Body of pancreas (tissue), 4 donors: ENCODE data around the gene TMEM151A. TPM values are rescaled to one million over a fixed set of nuclear protein-coding genes. Genes with fewer than 3 reads are reported as not detected.

Experiments used
- ATAC-seq: fragments of 150-250 bp; one replicate; pipeline ENCODE4 v1.9.1; 2016
- DNase-seq, 4 donors: peaks; one replicate each; pipeline ENCODE4 v3.0.0-alpha.2; 2019
- H3K27ac ChIP-seq, 4 donors: fragments of 200-600 bp; sonication (generic); 1 replicate in 3 of 4; 2 replicates in 1 of 4; pipeline versions ENCODE4 v1.5.1 to v1.6.1; 2016 to 2019; ENCODE audit warnings: mild to moderate bottlenecking in 1 of 4, mixed read lengths in 1 of 4, moderate library complexity in 1 of 4
- H3K27me3 ChIP-seq, 2 donors: fragments of 200-600 bp; sonication (generic); one replicate each; pipeline ENCODE4 v1.6.0; 2016; ENCODE audit warnings: mild to moderate bottlenecking in 1 of 2
- H3K36me3 ChIP-seq, 2 donors: fragments of 200-600 bp; sonication (generic); replicated peaks in 1 of 2; 2 replicates each; pipeline ENCODE4 v1.5.1; 2016; ENCODE audit warnings: low read depth in 2 of 2; ENCODE audit not compliant: insufficient read depth in 1 of 2
- H3K4me1 ChIP-seq: fragments of 200-600 bp; sonication (generic); one replicate; pipeline ENCODE4 v1.6.0; 2016
- H3K4me3 ChIP-seq, 2 donors: fragments of 200-600 bp; sonication (generic); 1 replicate in 1 of 2; 2 replicates in 1 of 2; pipeline ENCODE4 v1.5.1; 2016 to 2019
- H3K9me3 ChIP-seq, 3 donors: fragments of 200-600 bp; sonication (generic); 1 replicate in 2 of 3; 2 replicates in 1 of 3; pipeline ENCODE4 v1.5.1; 2016
- POLR2A ChIP-seq, 3 donors: fragments of 450-650 bp; IDR thresholded peaks; one replicate each; pipeline ENCODE4 v1.6.1; 2016; ENCODE audit warnings: antibody characterized with exemption in 3 of 3, mild to moderate bottlenecking in 2 of 3
- WGBS, 2 donors: methylation state at CpG; one replicate each; pipeline ENCODE4 v1.1.5; 2017; 5-methylcytosine and 5-hydroxymethylcytosine counted together
- intact Hi-C: fragments of 100-400 bp; cut with DNase I; formaldehyde crosslinking; loops from one replicate; pipeline ENCODE4 v1.15.1; 2023
- total RNA-seq, 2 donors: library from RNA; depleted of rRNA; stranded (reverse); fragments of >200 nt; gene quantifications; one replicate each; pipeline ENCODE4 v1.1.0, GENCODE V29; 2016
- TF ChIP-seq, protein P1 (sequence below), 7 experiments: fragments of 450-650 bp in 4 of 7; fragments of 200-600 bp in 3 of 7; sonication (generic) in 3 of 7; IDR thresholded peaks; one replicate each; pipeline ENCODE4 v1.5.1; 2016 to 2019; ENCODE audit warnings: antibody characterized with exemption in 7 of 7

Gene TMEM151A
- total RNA-seq, 2 donors from 2014 or later, result 1.6 to 2.1 TPM

GRCh38 chr11:66291303-66291705, 390 bp upstream of the TMEM151A start:
- Histone ChIP-seq H3K4me3 (no peak overlapping the region), H3K9me3 (no peaks in the 10 kb centered on the region), H3K36me3 (no peaks in the 10 kb centered on the region), H3K27me3 (no peaks in the 10 kb centered on the region), H3K4me1 (peaks cover 45% of the 10 kb centered on the region), H3K27ac (no peak overlapping the region)
- TF ChIP-seq POLR2A (IDR thresholded peaks at IDR 0.05), result no peak
- TF ChIP-seq, protein P1, sequence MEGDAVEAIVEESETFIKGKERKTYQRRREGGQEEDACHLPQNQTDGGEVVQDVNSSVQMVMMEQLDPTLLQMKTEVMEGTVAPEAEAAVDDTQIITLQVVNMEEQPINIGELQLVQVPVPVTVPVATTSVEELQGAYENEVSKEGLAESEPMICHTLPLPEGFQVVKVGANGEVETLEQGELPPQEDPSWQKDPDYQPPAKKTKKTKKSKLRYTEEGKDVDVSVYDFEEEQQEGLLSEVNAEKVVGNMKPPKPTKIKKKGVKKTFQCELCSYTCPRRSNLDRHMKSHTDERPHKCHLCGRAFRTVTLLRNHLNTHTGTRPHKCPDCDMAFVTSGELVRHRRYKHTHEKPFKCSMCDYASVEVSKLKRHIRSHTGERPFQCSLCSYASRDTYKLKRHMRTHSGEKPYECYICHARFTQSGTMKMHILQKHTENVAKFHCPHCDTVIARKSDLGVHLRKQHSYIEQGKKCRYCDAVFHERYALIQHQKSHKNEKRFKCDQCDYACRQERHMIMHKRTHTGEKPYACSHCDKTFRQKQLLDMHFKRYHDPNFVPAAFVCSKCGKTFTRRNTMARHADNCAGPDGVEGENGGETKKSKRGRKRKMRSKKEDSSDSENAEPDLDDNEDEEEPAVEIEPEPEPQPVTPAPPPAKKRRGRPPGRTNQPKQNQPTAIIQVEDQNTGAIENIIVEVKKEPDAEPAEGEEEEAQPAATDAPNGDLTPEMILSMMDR (IDR thresholded peaks at IDR 0.05), result no peak
- ATAC-seq (no peak), DNase-seq (no peak)
- WGBS, 2 donors, result 13 to 58% methylated on average over 2 to 12 of the region's 16 CpGs
- intact Hi-C loops, result no loop called here

GRCh38 chr11:66292543-66293332, 1.0 kb downstream of the TMEM151A start:
- Histone ChIP-seq H3K4me3 (no peak overlapping the region), H3K27ac (no peak overlapping the region), H3K27me3 (no peaks in the 10 kb centered on the region), H3K4me1 (peaks cover 32% of the 10 kb centered on the region), H3K36me3 (no peaks in the 10 kb centered on the region), H3K9me3 (no peaks in the 10 kb centered on the region)
- 23 to 39% methylated on average over 7 to 17 of the region's 17 CpGs for WGBS, 2 donors
- intact Hi-C loops, result no loop called here
- ATAC-seq, result no peak
- TF ChIP-seq, protein P1 (IDR thresholded peaks at IDR 0.05), result no peak
- no peak for TF ChIP-seq POLR2A (IDR thresholded peaks at IDR 0.05)
- no peak for DNase-seq

DNA sequence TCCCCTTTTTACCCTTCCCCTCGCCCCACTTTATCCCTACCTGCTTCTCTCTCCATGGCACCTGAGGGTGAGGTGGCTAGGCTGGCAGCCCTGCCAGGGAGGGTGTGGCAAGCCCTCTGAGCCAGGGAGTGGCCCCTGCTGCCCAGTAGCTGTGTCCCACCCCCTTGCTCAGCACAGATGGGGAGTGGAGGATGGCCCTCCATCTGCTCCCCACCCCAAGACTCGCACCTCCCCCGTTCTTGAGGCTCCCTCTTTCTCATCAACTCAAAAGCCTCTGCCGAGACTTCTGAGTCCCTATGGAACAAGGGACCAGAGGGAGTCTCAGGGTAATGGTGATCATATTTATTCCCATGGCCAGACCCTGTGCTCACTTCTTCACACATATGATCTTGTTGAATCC, 1.7 kb downstream of the TMEM151A start:
- H3K9me3 ChIP-seq, result no peaks in the 10 kb centered on the region
- H3K27me3 ChIP-seq, result no peaks in the 10 kb centered on the region
- H3K27ac ChIP-seq, result no peak overlapping the region
- no peak overlapping the region for H3K4me3 ChIP-seq
- H3K36me3 ChIP-seq, result no peaks in the 10 kb centered on the region
- ATAC-seq, result no peak
- WGBS, 2 donors, result 84 to 93% methylated on average over 4 of the region's 4 CpGs
- DNase-seq, result no peak
- peaks cover 26% of the 10 kb centered on the region for H3K4me1 ChIP-seq
- TF ChIP-seq, protein P1 (IDR thresholded peaks at IDR 0.05), result no peak
- no peak for TF ChIP-seq POLR2A (IDR thresholded peaks at IDR 0.05)
- intact Hi-C loops, result no loop called here

DNA sequence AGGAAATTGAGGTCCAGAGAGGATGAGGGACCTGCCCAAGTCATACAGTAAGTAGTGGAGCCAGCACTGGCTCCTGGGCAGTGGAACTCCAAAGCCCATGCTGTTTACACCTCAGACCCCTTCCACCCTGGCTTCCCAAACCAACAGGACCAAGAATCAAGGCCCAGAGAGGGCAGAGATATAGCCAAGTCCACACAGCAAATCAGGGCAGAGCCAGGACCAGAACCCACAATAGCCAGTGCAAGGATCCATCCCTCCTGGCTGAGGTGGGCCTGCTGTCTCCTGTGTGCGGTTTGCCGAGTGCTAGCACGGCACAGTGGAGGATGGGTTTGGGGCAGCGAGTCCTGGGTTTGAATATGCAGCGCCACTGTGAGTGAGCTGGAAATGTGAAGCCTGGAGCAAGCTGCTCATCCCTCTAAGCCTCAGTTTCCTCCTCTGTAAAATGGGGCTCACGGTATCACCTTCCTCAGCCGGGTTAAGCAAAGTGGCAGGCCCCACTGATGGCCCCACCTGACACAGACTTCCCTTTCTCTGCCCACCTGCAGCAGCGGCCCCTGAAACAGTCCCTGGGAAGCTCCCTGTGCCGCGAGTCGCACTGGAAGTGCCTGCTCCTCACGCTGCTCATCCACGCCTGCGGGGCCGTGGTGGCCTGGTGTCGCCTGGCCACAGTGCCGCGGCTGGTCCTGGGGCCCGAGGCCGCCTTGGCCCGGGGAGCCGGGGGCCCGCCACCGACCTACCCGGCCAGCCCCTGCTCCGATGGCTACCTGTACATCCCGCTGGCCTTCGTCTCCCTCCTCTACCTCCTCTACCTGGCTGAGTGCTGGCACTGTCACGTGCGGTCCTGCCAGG, 2.3 kb downstream of the TMEM151A start:
- Histone ChIP-seq H3K9me3 (no peaks in the 10 kb centered on the region), H3K36me3 (no peaks in the 10 kb centered on the region), H3K27me3 (no peaks in the 10 kb centered on the region), H3K4me1 (peaks cover 25% of the 10 kb centered on the region), H3K4me3 (no peak overlapping the region), H3K27ac (no peak overlapping the region)
- TF ChIP-seq, protein P1 (IDR thresholded peaks at IDR 0.05), result no peak
- no peak for TF ChIP-seq POLR2A (IDR thresholded peaks at IDR 0.05)
- intact Hi-C loops, result no loop called here
- WGBS, 2 donors, result 83 to 93% methylated on average over 8 to 28 of the region's 30 CpGs
- no peak for DNase-seq
- no peak for ATAC-seq
